ENCODE data around the gene RTN4.

Gene RTN4

GRCh38 chr2:54966837-54967236 lies 83.4 kb downstream of the RTN4 start (continued):
- TF ChIP-seq PATZ1 (CRISPR knock-in tag; IDR thresholded peaks at IDR 0.05; ENCODE audit: borderline replicate concordance): no peak

GRCh38 chr2:54966165-54966832 lies 84.0 kb downstream of the RTN4 start:
- TF ChIP-seq CSRNP3 (CRISPR knock-in tag; IDR thresholded peaks at IDR 0.05): no peak
- no peak for TF ChIP-seq ZNF8 (CRISPR knock-in tag; IDR thresholded peaks at IDR 0.05)
- TF ChIP-seq TOX (CRISPR knock-in tag; IDR thresholded peaks at IDR 0.05; ENCODE audit: borderline replicate concordance): no peak
- TF ChIP-seq SNAI2 (CRISPR knock-in tag; IDR thresholded peaks at IDR 0.05): no peak
- no peak for TF ChIP-seq TSHZ2 (CRISPR knock-in tag; IDR thresholded peaks at IDR 0.05)
- no peak for TF ChIP-seq RARB (CRISPR knock-in tag; IDR thresholded peaks at IDR 0.05)
- TF ChIP-seq CSDC2 (CRISPR knock-in tag; IDR thresholded peaks at IDR 0.05): no peak
- ATAC-seq: peak; percentile 2; the same call in 2 of the 3 replicates

- no peak for TF ChIP-seq PATZ1 (CRISPR knock-in tag; IDR thresholded peaks at IDR 0.05; ENCODE audit: borderline replicate concordance)
- no peak for TF ChIP-seq TOX (CRISPR knock-in tag; IDR thresholded peaks at IDR 0.05; ENCODE audit: borderline replicate concordance)
- TF ChIP-seq PPARA (CRISPR knock-in tag; IDR thresholded peaks at IDR 0.05; ENCODE audit: borderline replicate concordance): no peak
- no peak for TF ChIP-seq BACH2 (CRISPR knock-in tag; IDR thresholded peaks at IDR 0.05; ENCODE audit: borderline replicate concordance)
- no peak for TF ChIP-seq POU6F1 (CRISPR knock-in tag; IDR thresholded peaks at IDR 0.05; ENCODE audit: borderline replicate concordance, low read depth)
- no peak for TF ChIP-seq ZC3H10 (CRISPR knock-in tag; IDR thresholded peaks at IDR 0.05)
- TF ChIP-seq ZNF565 (CRISPR knock-in tag; conservative IDR thresholded peaks at IDR 0.05; ENCODE audit: low read depth): no peak
- no peak for TF ChIP-seq CSDC2 (CRISPR knock-in tag; IDR thresholded peaks at IDR 0.05)
- TF ChIP-seq GLIS3 (CRISPR knock-in tag; IDR thresholded peaks at IDR 0.05): no peak
- no peak for TF ChIP-seq ZNF70 (CRISPR knock-in tag; IDR thresholded peaks at IDR 0.05)
- TF ChIP-seq ZFP3 (CRISPR knock-in tag; IDR thresholded peaks at IDR 0.05): no peak
- no peak for ATAC-seq
Measured at GRCh38 chr2:54965425-54965824, 84.8 kb downstream of the RTN4 start.

- no peak for TF ChIP-seq CSDC2 (CRISPR knock-in tag; IDR thresholded peaks at IDR 0.05)
- TF ChIP-seq ZNF565 (CRISPR knock-in tag; conservative IDR thresholded peaks at IDR 0.05; ENCODE audit: low read depth): no peak
- TF ChIP-seq POU6F1 (CRISPR knock-in tag; IDR thresholded peaks at IDR 0.05; ENCODE audit: borderline replicate concordance, low read depth): no peak
- no peak for TF ChIP-seq OSR1 (CRISPR knock-in tag; IDR thresholded peaks at IDR 0.05)
- TF ChIP-seq ARNTL (CRISPR knock-in tag; IDR thresholded peaks at IDR 0.05; ENCODE audit: borderline replicate concordance, low read depth): no peak
- TF ChIP-seq TOX (CRISPR knock-in tag; IDR thresholded peaks at IDR 0.05; ENCODE audit: borderline replicate concordance): no peak
- TF ChIP-seq CREB5 (CRISPR knock-in tag; IDR thresholded peaks at IDR 0.05; ENCODE audit: low read depth): no peak
- TF ChIP-seq TCF4 (CRISPR knock-in tag; IDR thresholded peaks at IDR 0.05; ENCODE audit: borderline replicate concordance): no peak
- no peak for TF ChIP-seq ESRRG (CRISPR knock-in tag; IDR thresholded peaks at IDR 0.05)
- ATAC-seq: no peak; the same call in 1 of the 3 replicates
Measured at GRCh38 chr2:54964816-54965215, 85.4 kb downstream of the RTN4 start.
